GM12801 (cell line): Measurements from ENCODE around the gene PELI2.

ENCODE experiments used
- CTCF ChIP-seq: IDR thresholded peaks from one replicate; pipeline ENCODE4 v1.5.1; 2011; ENCODE audit warnings: control low read depth; ENCODE audit not compliant: insufficient read length; ENCODE audit errors: extremely low read depth

The PELI2 gene

GRCh38 chr14:56176530-56176929, 58.3 kb downstream of the PELI2 start:
- TF ChIP-seq CTCF, result no peak

GRCh38 chr14:56177036-56177435, 58.8 kb downstream of the PELI2 start:
- no peak for TF ChIP-seq CTCF

- no peak for TF ChIP-seq CTCF
Measured at GRCh38 chr14:56180754-56181542, 62.7 kb downstream of the PELI2 start.

- TF ChIP-seq CTCF, result no peak
Measured at GRCh38 chr14:56181681-56182085, 63.5 kb downstream of the PELI2 start.

GRCh38 chr14:56182410-56182809, 64.2 kb downstream of the PELI2 start:
- no peak for TF ChIP-seq CTCF

- no peak for TF ChIP-seq CTCF
Measured at GRCh38 chr14:56183631-56184157, 65.5 kb downstream of the PELI2 start.

GRCh38 chr14:56185992-56186391, 67.8 kb downstream of the PELI2 start:
- TF ChIP-seq CTCF, result no peak
